Transverse colon (tissue), 3 donors: ENCODE measurements around the gene MECR.

Experiments
- EP300 ChIP-seq: sonication (generic); formaldehyde crosslinking; IDR thresholded peaks from one replicate; pipeline ENCODE4 v1.6.1; 2017; ENCODE audit warnings: antibody characterized with exemption, low read depth
- POLR2A ChIP-seq: fragments of 450-650 bp; IDR thresholded peaks from one replicate; pipeline ENCODE4 v1.6.1; 2016; ENCODE audit warnings: antibody characterized with exemption, mild to moderate bottlenecking, moderate library complexity
- TF ChIP-seq, protein P1 (sequence below), 5 experiments: fragments of 200-600 bp in 3 of 5; fragments of 450-650 bp in 2 of 5; sonication (generic) in 3 of 5; IDR thresholded peaks; 1 replicate in 2 of 5; 2 replicates in 3 of 5; pipeline ENCODE4 v1.5.1; 2016 to 2017; ENCODE audit warnings: antibody characterized with exemption in 5 of 5, inconsistent platforms in 3 of 5, mild to moderate bottlenecking in 2 of 5, moderate library complexity in 1 of 5

- TF ChIP-seq, protein P1, sequence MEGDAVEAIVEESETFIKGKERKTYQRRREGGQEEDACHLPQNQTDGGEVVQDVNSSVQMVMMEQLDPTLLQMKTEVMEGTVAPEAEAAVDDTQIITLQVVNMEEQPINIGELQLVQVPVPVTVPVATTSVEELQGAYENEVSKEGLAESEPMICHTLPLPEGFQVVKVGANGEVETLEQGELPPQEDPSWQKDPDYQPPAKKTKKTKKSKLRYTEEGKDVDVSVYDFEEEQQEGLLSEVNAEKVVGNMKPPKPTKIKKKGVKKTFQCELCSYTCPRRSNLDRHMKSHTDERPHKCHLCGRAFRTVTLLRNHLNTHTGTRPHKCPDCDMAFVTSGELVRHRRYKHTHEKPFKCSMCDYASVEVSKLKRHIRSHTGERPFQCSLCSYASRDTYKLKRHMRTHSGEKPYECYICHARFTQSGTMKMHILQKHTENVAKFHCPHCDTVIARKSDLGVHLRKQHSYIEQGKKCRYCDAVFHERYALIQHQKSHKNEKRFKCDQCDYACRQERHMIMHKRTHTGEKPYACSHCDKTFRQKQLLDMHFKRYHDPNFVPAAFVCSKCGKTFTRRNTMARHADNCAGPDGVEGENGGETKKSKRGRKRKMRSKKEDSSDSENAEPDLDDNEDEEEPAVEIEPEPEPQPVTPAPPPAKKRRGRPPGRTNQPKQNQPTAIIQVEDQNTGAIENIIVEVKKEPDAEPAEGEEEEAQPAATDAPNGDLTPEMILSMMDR (IDR thresholded peaks at IDR 0.05) = no peak
- TF ChIP-seq POLR2A (no peak), EP300 (no peak)
Observed at GRCh38 chr1:29201595-29202051, 29.1 kb downstream of the MECR start.
